PC-3 (cell line): ENCODE results near the gene TGFBR3. TPM values are rescaled to one million over a fixed set of nuclear protein-coding genes. Genes with fewer than 3 reads are reported as not detected.

ENCODE experiments used
- ATAC-seq: fragments of 200-7000 bp; cut with Tn5 transposase; 2 replicates; pipeline ENCODE4 v1.9.1; 2020; ENCODE audit warnings: mild to moderate bottlenecking, moderate library complexity
- BruUV-seq: library from RNA; stranded (reverse); fragments of 400-500 nt; replicated peaks from 2 replicates; lab custom pipeline; 2021; lab: Mats Ljungman, UMichigan
- CTCF ChIA-PET: fragments of 300-600 bp; sonication (Branson Sonifier 250); formaldehyde crosslinking; loops from one replicate; lab custom pipeline; 2022; ENCODE audit warnings: antibody characterized with exemption; lab: Charles Lee
- POLR2A ChIA-PET: fragments of 300-600 bp; sonication (Branson Sonifier 250); formaldehyde crosslinking; loops from one replicate; lab custom pipeline; 2022; ENCODE audit warnings: antibody characterized with exemption; ENCODE audit not compliant: unreplicated experiment; lab: Charles Lee
- DNase-seq: peaks from one replicate; pipeline ENCODE4 v3.0.0-alpha.2; 2015
- H2AFZ ChIP-seq: fragments of 300-600 bp; sonication (generic); 2 replicates; pipeline ENCODE4 v1.6.0; 2016; ENCODE audit warnings: antibody characterized with exemption, low read length
- H3F3A ChIP-seq: fragments of 300-600 bp; sonication (generic); one replicate; pipeline ENCODE4 v1.6.0; 2017; ENCODE audit warnings: antibody characterized with exemption, low read length, control low read depth, mild to moderate bottlenecking; ENCODE audit not compliant: unreplicated experiment
- H3K27ac ChIP-seq: fragments of 300-600 bp; sonication (generic); 2 replicates; pipeline ENCODE4 v1.5.1; 2016; ENCODE audit warnings: mild to moderate bottlenecking, low read length
- H3K27me3 ChIP-seq: fragments of 300-600 bp; sonication (generic); 2 replicates; pipeline ENCODE4 v1.6.1; 2016; ENCODE audit warnings: low read length, mixed read lengths
- H3K36me3 ChIP-seq: fragments of 300-600 bp; sonication (generic); 2 replicates; pipeline ENCODE4 v1.6.1; 2016; ENCODE audit warnings: low read depth, mixed run types, low read length, mixed read lengths
- H3K4me1 ChIP-seq: fragments of 300-600 bp; sonication (generic); 2 replicates; pipeline ENCODE4 v1.5.1; 2016; ENCODE audit warnings: low read length; ENCODE audit not compliant: insufficient read depth
- H3K4me2 ChIP-seq: fragments of 300-600 bp; sonication (generic); 2 replicates; pipeline ENCODE4 v1.6.0; 2016; ENCODE audit warnings: low read length
- H3K4me3 ChIP-seq: fragments of 300-600 bp; sonication (generic); 2 replicates; pipeline ENCODE4 v1.5.1; 2016; ENCODE audit warnings: mild to moderate bottlenecking, low read length, mixed read lengths
- H3K79me2 ChIP-seq: fragments of 300-600 bp; sonication (generic); 2 replicates; pipeline ENCODE4 v1.6.1; 2017; ENCODE audit warnings: low read length, mixed read lengths
- H3K9ac ChIP-seq: fragments of 300-600 bp; sonication (generic); 2 replicates; pipeline ENCODE4 v1.6.0; 2016; ENCODE audit warnings: mild to moderate bottlenecking, low read length
- H3K9me2 ChIP-seq: fragments of 300-600 bp; sonication (generic); replicated peaks from 2 replicates; pipeline ENCODE4 v1.6.1; 2016; ENCODE audit warnings: mixed run types, low read length, mixed read lengths
- H3K9me3 ChIP-seq: fragments of 300-600 bp; sonication (generic); 2 replicates; pipeline ENCODE4 v1.6.1; 2016; ENCODE audit warnings: low read length, mixed read lengths
- H4K20me1 ChIP-seq: fragments of 300-600 bp; sonication (generic); 2 replicates; pipeline ENCODE4 v1.6.1; 2016; ENCODE audit warnings: low read length, mixed read lengths
- CTCF ChIP-seq: fragments of 300-600 bp; sonication (generic); conservative IDR thresholded peaks from 2 replicates; pipeline ENCODE4 v1.5.1; 2017; ENCODE audit warnings: antibody characterized with exemption, low read depth, mild to moderate bottlenecking, low read length
- EZH2 ChIP-seq: fragments of 300-600 bp; sonication (generic); IDR thresholded peaks from one replicate; pipeline ENCODE4 v1.6.1; 2017; ENCODE audit warnings: antibody characterized with exemption, mild to moderate bottlenecking, low read length; ENCODE audit not compliant: unreplicated experiment
- EZH2phosphoT487 ChIP-seq: fragments of 300-600 bp; sonication (generic); IDR thresholded peaks from 2 replicates; pipeline ENCODE4 v1.6.1; 2018; ENCODE audit warnings: mild to moderate bottlenecking, antibody characterized with exemption, low read length, borderline replicate concordance
- intact Hi-C: fragments of 100-400 bp; cut with micrococcal nuclease; formaldehyde crosslinking; loops from 2 replicates; pipeline ENCODE4 v1.9.0; 2023
- total RNA-seq: library from RNA; depleted of rRNA; stranded (reverse); fragments of >200 nt; gene quantifications from 2 replicates; pipeline ENCODE4 v1.2.3, GENCODE V29; 2014

Gene TGFBR3
- total RNA-seq, 1 experiment from 2014 or later: 2.8 TPM

DNA sequence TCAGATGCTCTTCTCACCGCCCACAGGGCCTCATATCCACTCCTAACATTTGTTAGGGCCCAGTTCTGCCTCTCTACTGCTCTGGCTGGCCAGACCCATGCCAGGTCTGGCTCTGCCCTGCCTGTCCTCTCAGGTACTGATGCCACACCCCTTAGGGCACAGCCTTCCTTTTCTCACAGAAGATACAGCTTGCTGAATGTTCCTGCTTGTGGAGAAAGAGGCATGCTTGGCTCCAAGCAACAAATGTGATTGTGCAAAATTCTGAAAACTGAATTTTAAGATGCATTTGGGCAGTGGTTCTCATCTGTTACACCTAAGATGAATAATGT, 178.1 kb downstream of the TGFBR3 start:
- Histone ChIP-seq H3K4me2 (no peak overlapping the region), H2AFZ (no peak overlapping the region), H3K4me3 (no peak overlapping the region), H3K27me3 (no peaks in the 10 kb centered on the region), H3F3A (no peaks in the 10 kb centered on the region), H3K79me2 (no peaks in the 10 kb centered on the region), H3K36me3 (no peaks in the 10 kb centered on the region), H4K20me1 (no peaks in the 10 kb centered on the region), H3K4me1 (no peaks in the 10 kb centered on the region), H3K27ac (no peak overlapping the region), H3K9ac (no peak overlapping the region), H3K9me3 (no peaks in the 10 kb centered on the region), H3K9me2 (no peaks in the 10 kb centered on the region)
- DNase-seq: no peak
- CTCF ChIA-PET: no interaction called here
- no TSS peak for BruUV-seq
- no peak for ATAC-seq
- intact Hi-C loops: no loop called here
- TF ChIP-seq EZH2 (no peak), EZH2phosphoT487 (no peak), CTCF (no peak)
- POLR2A ChIA-PET: no interaction called here

- POLR2A ChIA-PET: no interaction called here
Measured at GRCh38 chr1:91707114-91707889, 178.6 kb downstream of the TGFBR3 start.

More at GRCh38 chr1:91707114-91707889, 178.6 kb downstream of the TGFBR3 start:
- no peaks in the 10 kb centered on the region for H3K9me2 ChIP-seq
- no peaks in the 10 kb centered on the region for H4K20me1 ChIP-seq
- no peak overlapping the region for H3K27ac ChIP-seq
- intact Hi-C loops: no loop called here
- H3K9me3 ChIP-seq: no peaks in the 10 kb centered on the region
- CTCF ChIA-PET: no interaction called here
- H3K4me1 ChIP-seq: no peaks in the 10 kb centered on the region
- H3F3A ChIP-seq: no peaks in the 10 kb centered on the region
- TF ChIP-seq CTCF: no peak
- no peak for TF ChIP-seq EZH2phosphoT487
- no peak for TF ChIP-seq EZH2
- no TSS peak for BruUV-seq
- H3K9ac ChIP-seq: no peak overlapping the region
- no peaks in the 10 kb centered on the region for H3K36me3 ChIP-seq
- H3K4me2 ChIP-seq: no peak overlapping the region
- no peaks in the 10 kb centered on the region for H3K79me2 ChIP-seq
- H2AFZ ChIP-seq: no peak overlapping the region
- ATAC-seq (no peak), DNase-seq (no peak)
- H3K27me3 ChIP-seq: no peaks in the 10 kb centered on the region
- H3K4me3 ChIP-seq: no peak overlapping the region
